IPS-18c (cell line): ENCODE data around the gene NDUFV1.
"Not testable (repeated sequence)": the region's sequence is repeated elsewhere in the genome, so short reads cannot be mapped to it uniquely, and the experiment has no call there.

Source experiments
- H3K4me3 ChIP-seq: 2 replicates; pipeline ENCODE4 v1.7.0; 2013; ENCODE audit warnings: low read depth, mild to moderate bottlenecking, low read length, moderate library complexity; ENCODE audit not compliant: insufficient read depth
- H3K9me3 ChIP-seq: one replicate; pipeline ENCODE4 v1.6.1; 2013; ENCODE audit warnings: mild to moderate bottlenecking, low read length, moderate library complexity; ENCODE audit not compliant: control insufficient read depth, insufficient read depth

The NDUFV1 gene

DNA sequence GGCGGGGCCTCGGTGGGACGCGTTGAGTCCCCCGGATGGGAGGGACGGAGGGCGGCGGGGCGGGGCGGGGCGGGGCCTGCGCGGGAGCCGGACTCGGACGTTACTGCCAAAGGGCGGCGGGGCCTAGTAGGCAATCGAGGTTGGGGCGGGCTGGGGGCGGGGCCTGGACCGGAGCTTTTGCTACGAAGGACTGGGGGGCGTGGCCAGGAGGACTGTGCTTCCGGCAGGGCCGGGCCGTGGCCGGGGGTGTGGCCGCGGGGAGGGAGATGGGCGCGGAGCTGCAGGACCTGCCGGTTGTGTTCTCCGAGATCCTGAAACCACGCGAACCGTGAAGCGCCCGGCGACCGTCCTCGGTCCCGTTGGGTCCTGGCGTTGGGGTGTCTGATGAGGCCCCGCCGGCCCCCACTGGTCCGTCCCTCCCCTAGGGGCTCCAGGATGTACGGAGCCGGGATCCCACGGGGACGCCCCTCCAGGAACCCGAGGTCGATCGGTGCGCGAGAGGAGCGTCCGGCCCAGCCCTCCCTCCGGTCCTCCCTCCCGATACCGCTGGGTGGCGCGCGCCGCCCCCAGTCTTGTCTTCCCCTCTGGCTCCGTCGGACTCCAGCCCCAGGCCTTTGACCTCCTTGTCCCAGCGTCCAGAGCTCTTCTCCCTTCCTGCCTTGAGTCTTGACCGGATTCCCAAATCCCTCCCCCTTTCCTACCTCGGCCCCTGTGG, 23.6 kb downstream of the NDUFV1 start:
- no peaks in the 10 kb centered on the region for H3K9me3 ChIP-seq
- H3K4me3 ChIP-seq: peak overlapping the region; percentile 67

DNA sequence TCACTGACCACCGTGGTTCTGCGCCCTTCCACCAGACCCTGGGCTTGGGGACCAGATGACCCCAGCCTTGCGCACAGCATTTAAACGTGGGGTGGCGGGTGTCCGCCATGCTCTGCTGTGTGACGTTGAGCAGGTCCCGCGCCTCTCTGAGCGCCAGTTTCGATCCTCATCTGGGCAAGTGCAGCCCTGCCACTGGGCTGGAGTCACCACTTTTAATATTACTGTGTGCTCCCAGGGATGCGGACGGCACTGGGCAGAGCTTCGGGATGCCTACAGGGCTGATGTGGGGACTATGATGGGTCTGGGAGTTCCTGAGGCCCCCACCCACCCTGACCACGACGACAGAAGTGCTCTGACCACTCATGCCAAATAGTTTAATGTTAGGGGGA, 24.2 kb downstream of the NDUFV1 start:
- Histone ChIP-seq H3K4me3 (peak overlapping the region; percentile 67; the same call in 1 of the 2 replicates), H3K9me3 (no peaks in the 10 kb centered on the region)

DNA sequence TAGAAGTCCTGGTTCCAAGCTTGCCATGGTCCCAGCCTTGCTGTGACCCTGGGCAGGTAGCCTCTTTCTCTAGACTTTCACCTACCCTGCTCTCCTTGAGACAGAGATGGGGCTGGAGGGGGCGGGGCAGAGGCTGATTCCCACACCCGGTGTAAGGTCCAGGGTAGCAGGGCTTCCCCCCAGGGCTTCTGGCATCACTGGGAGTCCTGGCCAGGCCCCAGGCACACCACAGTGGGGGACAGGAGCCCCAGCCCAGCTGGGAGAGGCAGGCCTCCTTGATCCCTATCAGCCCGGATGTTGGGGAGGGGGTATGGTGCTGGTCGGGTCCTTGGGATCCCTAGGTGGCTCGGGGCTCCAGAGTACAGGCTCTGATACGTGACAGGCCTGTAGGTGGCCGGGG, 24.7 kb downstream of the NDUFV1 start:
- H3K4me3 ChIP-seq: no peak overlapping the region; the same call in 1 of the 2 replicates

DNA sequence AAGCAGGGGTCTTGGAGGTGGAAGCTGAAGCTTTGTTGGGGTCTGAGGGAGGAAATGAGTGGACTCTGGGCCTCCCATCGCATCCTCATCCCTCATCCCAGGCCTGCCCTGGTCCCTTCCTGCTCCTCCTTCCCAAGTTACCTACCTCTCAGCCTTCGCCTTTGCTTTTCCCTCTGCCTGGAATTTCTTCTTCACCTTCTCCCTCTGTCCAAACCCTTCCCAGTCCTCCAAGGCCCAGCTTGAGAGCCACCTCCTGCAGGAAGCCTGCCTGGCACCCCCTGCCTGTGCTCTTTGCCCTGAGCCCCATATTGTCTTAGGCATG, 25.1 kb downstream of the NDUFV1 start:
- H3K9me3 ChIP-seq: no peaks in the 10 kb centered on the region
- H3K4me3 ChIP-seq: no peak overlapping the region; the same call in 1 of the 2 replicates

More for the DNA sequence above, 24.7 kb downstream of the NDUFV1 start:
- H3K9me3 ChIP-seq: no peaks in the 10 kb centered on the region

DNA sequence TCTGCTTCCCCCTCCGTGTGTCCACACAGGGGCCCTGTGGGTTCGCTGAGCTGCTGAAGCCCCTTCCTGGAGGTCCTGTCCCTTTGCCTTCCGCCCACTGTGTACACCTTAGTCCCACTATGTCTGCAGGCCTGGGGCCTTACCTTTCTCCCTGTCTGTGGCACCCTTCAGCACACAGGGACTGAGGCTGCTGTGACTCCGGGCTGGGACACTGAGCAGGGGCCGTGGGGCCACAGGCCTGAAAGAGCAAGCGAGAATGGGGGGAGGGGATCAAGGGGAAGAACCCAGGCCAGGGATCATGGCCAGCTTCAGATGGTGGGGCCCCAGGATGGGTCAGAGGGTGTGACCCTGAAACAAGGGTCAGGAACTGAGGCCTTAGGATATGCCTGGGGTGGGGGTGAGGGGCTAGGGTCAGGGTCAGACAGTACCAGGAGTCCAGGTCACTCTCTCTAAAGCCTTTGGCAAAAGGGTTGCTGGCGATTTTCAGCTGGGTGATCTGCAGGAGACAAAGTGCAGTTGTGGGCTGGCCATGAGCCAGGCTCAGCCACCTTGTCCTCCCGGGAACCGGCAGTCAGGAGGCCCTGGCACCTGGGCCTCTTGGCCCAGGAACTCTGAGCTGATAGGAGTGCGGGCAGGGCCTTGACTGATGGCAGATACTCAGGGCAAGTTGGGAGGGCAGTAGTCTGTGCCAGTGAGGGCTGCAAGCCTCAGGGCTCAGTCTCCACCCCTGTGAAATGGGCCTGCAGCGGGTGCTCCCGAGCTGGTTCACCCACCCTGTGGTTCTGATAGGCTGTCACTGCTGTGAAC, 25.6 kb downstream of the NDUFV1 start:
- Histone ChIP-seq H3K9me3 (no peaks in the 10 kb centered on the region), H3K4me3 (no peak overlapping the region; the same call in 1 of the 2 replicates)

DNA sequence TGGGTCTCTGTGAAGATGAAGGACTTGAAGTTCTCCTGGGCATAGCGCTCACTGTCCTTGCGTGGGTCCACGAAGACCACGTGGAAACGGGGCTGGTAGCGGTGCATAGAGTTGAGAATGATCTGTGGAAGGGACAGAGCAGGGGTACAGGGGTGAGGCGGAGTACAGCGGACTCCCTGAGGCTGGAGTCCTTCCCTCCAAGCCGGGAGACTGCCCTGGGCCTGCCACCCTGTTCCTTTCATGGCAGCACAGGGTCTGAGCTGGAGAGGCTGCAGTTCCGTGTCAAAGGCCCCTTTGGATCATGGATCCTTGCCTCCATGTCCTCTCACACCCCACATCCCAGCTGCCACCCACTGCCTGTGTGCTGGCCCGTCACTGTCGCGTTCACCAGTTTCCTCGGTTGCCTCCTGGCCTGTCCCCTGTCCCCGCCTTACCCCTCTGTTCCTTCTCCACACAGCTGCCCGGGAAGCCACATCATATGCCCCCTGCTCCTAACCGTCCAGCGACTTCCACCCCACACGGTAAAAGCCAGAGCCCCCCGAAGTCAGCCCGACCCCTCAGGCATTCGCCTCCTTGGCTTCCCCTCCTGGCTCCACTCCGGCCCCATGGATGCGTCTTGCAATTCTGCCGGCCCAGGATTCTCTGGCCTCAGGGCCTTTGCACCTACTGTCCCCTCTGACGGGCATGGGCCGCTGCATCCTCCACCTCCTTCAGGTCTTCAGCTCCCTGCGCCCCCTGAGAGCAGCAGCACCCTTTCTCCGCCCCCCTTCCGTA, 26.4 kb downstream of the NDUFV1 start:
- Histone ChIP-seq H3K4me3 (no peak overlapping the region), H3K9me3 (no peaks in the 10 kb centered on the region)

DNA sequence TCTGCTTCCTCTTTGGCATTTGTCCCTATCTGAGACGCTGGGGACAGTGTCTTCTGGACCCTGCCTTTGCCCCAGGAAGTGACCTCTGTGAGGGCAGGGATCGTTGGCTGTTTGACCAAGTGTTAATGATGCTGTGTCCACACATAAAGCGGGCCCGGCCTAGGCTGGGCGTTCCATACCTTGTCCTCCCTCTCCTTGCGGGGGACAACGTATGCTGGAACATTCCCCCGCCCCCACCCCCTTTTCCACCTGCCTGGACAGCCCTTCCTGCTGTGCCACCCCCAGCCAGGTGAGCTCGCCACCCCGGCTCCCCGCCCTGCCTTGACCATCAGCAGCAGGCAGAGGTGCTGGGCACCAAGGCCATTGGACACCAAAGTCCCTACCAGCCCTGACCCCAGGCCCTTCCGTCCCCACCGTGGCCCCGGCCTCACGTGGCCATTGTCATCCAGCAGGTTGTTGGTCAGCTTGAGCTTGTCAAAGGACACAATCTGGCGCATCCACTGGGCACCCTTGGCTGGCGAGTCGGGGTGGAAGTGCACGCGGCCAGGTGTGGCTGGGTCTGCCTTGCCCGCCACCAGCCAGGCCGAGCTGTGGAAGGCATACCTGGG, 27.1 kb downstream of the NDUFV1 start:
- H3K9me3 ChIP-seq: no peaks in the 10 kb centered on the region

DNA sequence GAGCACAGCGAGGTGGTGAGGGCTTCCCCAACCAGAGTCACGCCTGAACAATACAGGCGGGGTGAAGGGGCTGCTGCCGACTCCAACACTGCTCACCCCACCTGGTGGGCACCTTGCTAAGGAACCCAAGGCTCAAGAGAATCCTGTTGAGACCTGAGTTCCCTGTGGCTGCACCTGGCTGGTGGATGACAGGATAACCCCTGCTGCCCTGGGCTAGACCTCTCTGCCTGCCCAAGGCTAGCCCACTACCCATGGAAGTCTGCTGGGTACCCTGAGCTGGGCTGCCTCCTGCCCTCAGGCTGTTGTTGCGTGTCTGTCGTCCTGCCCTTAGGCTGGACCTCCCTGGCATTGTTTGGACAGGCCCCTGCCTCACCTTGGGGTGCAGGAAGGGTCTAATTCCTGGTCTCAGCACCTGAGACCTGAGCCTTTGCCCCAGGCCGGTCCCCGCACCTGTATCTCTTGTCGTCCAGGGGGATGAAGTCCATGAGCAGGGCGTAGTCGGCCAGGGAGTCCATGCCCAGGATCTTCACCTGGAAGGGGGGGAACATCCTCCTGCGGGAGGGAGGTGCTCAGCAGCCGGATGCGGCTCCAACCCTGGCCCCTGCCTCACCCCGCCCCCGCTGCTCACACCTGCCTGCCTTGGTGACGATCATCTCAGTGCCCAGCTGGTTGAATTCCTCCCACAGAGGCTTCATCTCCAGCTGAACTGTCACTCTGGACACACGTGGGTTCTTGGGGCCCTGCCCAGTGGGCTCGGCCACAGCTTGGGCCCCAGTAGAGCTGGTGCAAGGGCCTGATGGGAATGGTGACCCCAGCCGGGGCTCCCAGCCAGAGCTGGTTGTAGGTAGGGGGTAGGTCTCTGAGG, 27.9 kb downstream of the NDUFV1 start:
- H3K4me3 ChIP-seq: no peak overlapping the region
- H3K9me3 ChIP-seq: no peaks in the 10 kb centered on the region

More for the DNA sequence above, 27.1 kb downstream of the NDUFV1 start:
- no peak overlapping the region for H3K4me3 ChIP-seq

DNA sequence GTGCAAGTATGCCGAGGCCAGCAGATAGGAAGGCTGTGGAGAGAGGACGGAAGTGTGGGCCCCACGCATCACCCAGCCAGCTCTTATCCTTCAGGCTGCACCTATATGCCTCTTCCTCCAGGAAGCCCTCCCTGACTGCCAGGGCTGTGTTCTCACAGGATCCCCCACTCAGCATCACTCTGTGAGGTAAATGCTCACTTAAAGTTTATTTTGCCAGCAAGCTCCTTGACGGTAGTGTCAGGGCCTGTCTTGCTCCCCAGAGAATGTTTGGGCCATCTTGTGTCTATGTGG, 28.4 kb downstream of the NDUFV1 start:
- Histone ChIP-seq H3K4me3 (no peak overlapping the region), H3K9me3 (no peaks in the 10 kb centered on the region)

DNA sequence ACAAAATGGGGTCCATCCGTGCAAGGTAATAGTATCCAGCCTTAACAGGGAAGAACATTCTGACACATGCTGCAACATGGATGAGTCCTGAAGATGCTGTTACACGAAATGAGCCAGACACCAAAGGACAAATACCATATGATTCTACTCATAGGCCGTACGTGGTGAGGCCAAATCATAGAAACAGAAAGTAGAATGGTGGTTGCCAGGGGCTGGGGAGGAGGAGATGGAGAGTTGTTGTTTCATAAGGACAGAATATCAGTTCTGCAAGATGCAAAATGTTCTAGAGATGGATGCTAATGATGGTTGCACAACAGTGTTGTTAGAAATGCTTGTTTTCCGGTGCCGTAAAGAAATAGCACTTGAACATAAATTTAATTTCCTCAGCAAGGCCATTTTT, 30.2 kb downstream of the NDUFV1 start:
- Histone ChIP-seq H3K4me3 (no peak overlapping the region), H3K9me3 (no peaks in the 10 kb centered on the region)

DNA sequence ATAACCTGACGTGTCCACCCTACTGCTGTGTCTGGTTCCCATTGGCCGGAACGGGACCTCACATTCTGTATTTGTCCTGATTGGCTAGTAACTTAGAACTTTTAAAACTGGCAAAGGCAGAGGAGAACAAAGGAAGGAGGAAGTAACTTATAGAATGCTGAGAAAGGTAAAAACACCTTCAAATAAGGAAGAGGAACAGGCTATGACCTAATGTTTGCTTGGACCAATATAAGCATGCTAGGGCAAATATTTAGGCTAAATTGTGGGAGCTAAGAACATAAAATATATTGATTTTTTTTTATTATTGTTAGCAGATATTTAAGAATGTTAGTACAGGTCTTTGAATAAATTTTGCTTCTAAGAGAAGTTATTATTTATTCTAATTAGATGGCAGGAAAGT, 30.7 kb downstream of the NDUFV1 start:
- H3K9me3 ChIP-seq, H3K4me3 ChIP-seq: not testable (repeated sequence)

DNA sequence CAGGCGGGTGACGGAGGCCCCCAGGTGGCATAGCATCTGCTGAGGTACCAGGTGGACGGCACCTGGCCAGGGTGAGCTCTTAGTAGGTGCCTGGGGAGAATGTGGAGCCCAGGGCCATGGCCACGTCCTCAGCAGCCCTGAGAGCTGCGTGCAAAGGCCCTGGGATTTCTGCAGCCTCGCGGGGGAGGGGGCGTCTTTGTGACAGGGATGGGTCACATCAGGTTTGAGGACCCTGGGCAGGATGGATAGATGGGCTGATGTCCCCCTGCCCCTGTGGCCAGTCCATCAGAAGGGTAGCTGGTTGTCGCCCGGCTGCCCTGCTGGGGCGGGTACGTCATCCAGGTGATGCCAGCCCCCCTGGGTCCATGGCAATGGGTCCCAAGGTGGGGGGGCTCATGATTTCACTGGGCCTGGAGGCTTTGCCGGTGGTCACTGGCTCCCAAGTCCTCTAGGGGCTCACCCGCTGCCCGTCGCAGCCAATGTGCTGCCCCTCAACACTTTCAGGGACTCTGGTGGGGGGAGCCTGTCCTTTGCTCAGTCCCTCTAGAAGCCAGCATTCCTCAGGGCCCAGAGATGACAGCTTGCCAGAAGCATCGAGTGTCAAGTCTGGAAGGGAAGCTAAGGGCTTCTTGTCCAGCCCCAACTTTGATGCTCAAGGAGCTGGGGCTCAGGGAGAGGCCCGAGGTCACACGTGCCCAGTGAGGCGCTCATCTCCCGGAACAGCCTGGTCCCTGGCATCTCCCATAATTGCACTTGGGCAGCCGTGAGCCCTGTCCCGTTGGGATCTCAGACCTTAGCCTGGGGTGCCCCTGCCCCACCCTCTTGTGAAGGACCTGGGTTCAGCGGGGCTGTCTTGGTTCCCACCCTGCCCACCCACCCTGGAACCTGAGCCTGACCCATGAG, 32.0 kb downstream of the NDUFV1 start:
- Histone ChIP-seq H3K9me3 (peaks cover 2% of the 10 kb centered on the region), H3K4me3 (no peak overlapping the region)

DNA sequence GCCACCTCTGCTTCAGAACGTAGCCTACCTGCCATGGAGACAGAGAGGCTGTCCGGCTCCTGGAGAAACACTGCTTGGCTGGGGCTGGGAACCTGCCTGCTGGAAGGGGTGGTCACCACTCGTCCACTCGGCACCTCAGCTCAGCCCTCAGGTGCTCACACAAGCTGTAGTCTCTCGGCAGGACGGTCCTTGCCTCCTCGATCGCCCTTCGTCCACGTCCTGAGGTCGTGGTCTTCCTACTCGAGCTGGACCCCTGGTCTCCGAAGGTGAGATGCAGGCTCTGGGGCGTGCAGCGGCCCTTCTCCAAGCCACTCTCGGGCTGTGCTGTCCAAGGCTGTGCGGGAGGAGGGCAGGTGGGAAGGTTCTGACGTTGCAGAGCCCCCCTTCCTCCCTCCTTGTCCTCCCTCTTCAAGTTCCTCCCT, 32.7 kb downstream of the NDUFV1 start, which contains the start of gene TBX10:
Gene TBX10 (minus strand): TSS at position 326 of the 422 bp plus-strand sequence. CDS start 291 bp downstream, at position 35.
- no peak within 1 kb of the TSS for H3K4me3 ChIP-seq
- peaks cover 2% of the 10 kb centered on the region for H3K9me3 ChIP-seq

DNA sequence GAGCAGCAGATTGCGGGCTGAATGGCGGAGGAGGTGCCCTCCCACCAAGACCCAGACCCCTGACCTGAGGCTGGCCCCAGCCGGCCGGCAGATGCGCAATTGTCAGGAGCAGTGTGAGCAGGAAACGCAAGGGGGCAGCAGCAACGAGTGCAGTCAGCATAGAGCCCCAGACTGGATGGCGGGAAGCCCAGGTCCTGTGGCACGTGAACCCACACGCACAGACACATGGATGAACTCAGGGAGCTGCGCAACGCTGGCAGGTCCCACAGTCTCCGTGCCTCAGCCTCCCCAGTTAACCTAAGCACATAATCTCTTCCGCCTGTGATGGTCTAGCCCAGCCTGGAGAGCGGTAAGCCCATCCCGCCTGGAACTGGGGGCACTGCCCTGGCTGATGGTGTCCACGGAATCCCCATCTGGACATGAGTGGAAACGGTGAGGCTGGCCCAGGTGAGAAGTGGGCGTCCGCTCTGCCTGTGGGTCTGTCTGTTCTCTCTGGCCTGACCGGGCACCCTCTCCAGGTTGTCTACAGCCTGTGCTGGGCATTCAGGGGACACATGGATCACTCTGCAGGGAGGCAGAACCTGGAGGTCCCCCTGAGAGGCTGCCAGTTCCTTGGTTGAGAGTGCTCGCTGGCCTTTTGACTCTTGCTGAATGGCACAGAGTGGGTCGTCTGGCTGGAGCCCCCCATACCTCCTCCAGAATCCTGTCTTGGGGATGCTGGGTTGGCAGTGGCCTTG, 33.5 kb downstream of the NDUFV1 start:
- Histone ChIP-seq H3K9me3 (peaks cover 2% of the 10 kb centered on the region), H3K4me3 (no peak overlapping the region)

DNA sequence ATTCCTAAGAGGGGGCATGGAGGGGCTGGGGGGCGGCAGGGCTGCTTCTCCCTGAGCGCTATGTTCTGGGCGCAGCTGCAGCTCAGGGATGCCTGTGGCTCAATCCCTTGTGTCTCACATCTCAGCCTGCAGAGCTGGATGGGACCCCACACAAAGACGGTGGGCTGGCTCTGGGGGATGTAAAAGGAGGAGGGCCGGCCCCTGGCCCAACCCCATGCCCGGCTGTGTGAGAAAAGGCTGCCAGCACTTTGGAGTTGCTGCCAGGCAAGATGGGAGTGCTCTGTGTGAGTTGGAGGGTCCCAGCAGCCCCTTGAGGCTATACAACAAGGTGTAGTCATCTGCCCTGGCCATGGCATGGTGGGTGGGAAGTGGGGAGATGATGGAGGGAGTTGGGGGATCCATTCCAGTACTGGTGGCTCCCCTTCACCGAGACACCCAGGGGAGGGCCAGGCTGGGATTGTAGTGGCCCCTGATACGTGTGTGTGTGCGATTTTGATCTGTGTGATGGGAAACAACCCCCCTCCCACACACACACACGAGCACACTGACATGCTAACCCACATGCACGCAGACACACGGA, 34.1 kb downstream of the NDUFV1 start:
- no peak overlapping the region for H3K4me3 ChIP-seq

More for the DNA sequence above, 34.1 kb downstream of the NDUFV1 start:
- H3K9me3 ChIP-seq: peaks cover 2% of the 10 kb centered on the region
